H1 (cell line): ENCODE results near the gene DENND4A. TPM values are rescaled to one million over a fixed set of nuclear protein-coding genes. Genes with fewer than 3 reads are reported as not detected.

Source experiments
- CTCF ChIA-PET: fragments of 300-600 bp; sonication (Branson Sonifier 250); formaldehyde crosslinking; loops from one replicate; lab custom pipeline; 2021; ENCODE audit not compliant: partially characterized antibody; lab: Charles Lee
- POLR2A ChIA-PET: fragments of 300-600 bp; sonication (Branson Sonifier 250); formaldehyde crosslinking; loops from one replicate; lab custom pipeline; 2021; ENCODE audit warnings: inconsistent platforms; ENCODE audit not compliant: partially characterized antibody; lab: Charles Lee
- DNase-seq, 2 experiments: peaks; one replicate each; pipeline versions ENCODE4 v3.0.0 to v3.0.0-alpha.2; 2010 to 2022; ENCODE audit warnings: low spot score in 2 of 2, low read depth in 1 of 2, mixed read lengths in 1 of 2
- FAIRE-seq: peaks from 2 replicates; lab custom pipeline; 2011; peaks lifted over from hg19 to GRCh38; lab: Jason Lieb, UNC
- H2AFZ ChIP-seq: 2 replicates; pipeline ENCODE4 v1.8.1; 2012; ENCODE audit warnings: low read length, inconsistent platforms
- H2AK5ac ChIP-seq: 2 replicates; pipeline ENCODE4 v1.6.1; 2013; ENCODE audit warnings: low read depth, low read length
- H2BK120ac ChIP-seq: replicated peaks from 2 replicates; pipeline ENCODE3; 2013; ENCODE audit warnings: low read depth, low read length, inconsistent platforms
- H2BK12ac ChIP-seq: 2 replicates; pipeline ENCODE4 v1.6.1; 2013; ENCODE audit warnings: low read depth, low read length
- H2BK15ac ChIP-seq: 2 replicates; pipeline ENCODE4 v1.6.1; 2013; ENCODE audit warnings: low read length
- H2BK20ac ChIP-seq: 2 replicates; pipeline ENCODE4 v1.6.1; 2013; ENCODE audit warnings: low read length
- H2BK5ac ChIP-seq: 2 replicates; pipeline ENCODE4 v1.6.1; 2013; ENCODE audit warnings: low read depth, low read length
- H3K14ac ChIP-seq: 2 replicates; pipeline ENCODE4 v1.6.1; 2013; ENCODE audit warnings: inconsistent platforms; ENCODE audit not compliant: insufficient read length
- H3K18ac ChIP-seq: 2 replicates; pipeline ENCODE4 v1.6.1; 2013; ENCODE audit warnings: low read length; ENCODE audit errors: extremely low read depth
- H3K23ac ChIP-seq: 2 replicates; pipeline ENCODE4 v1.6.1; 2013; ENCODE audit warnings: inconsistent platforms; ENCODE audit not compliant: insufficient read length
- H3K23me2 ChIP-seq: 2 replicates; pipeline ENCODE4 v1.6.1; 2013; ENCODE audit warnings: low read depth, low read length
- H3K27ac ChIP-seq: 2 replicates; pipeline ENCODE4 v1.6.1; 2011; ENCODE audit warnings: low read depth, low read length, inconsistent platforms
- H3K27me3 ChIP-seq, 4 experiments: replicated peaks in 1 of 4; 1 replicate in 1 of 4; 2 replicates in 3 of 4; pipeline versions ENCODE4 v1.6.1 to v1.8.1; 2011 to 2013; ENCODE audit warnings: low read length in 3 of 4, mild to moderate bottlenecking in 3 of 4, inconsistent platforms in 2 of 4, mixed read lengths in 2 of 4, moderate library complexity in 1 of 4; ENCODE audit not compliant: control insufficient read depth in 3 of 4, insufficient read depth in 3 of 4; ENCODE audit errors: extremely low read depth in 1 of 4
- H3K36me3 ChIP-seq, 4 experiments: 2 replicates each; pipeline versions ENCODE4 v1.6.1 to v1.8.1; 2011 to 2013; ENCODE audit warnings: mild to moderate bottlenecking in 4 of 4, low read length in 3 of 4, moderate library complexity in 2 of 4, control low read depth in 1 of 4, inconsistent platforms in 1 of 4; ENCODE audit not compliant: insufficient read depth in 4 of 4, control insufficient read depth in 2 of 4
- H3K4ac ChIP-seq: replicated peaks from 2 replicates; pipeline ENCODE3; 2013; ENCODE audit warnings: low read length, low read depth, mixed read lengths, inconsistent platforms; ENCODE audit not compliant: insufficient read length
- H3K4me1 ChIP-seq, 4 experiments: replicated peaks in 1 of 4; 1 replicate in 1 of 4; 2 replicates in 3 of 4; pipeline versions ENCODE4 v1.6.1 to v1.8.1; 2011 to 2013; ENCODE audit warnings: low read length in 3 of 4, inconsistent platforms in 2 of 4, mixed read lengths in 1 of 4; ENCODE audit not compliant: insufficient read depth in 4 of 4, control insufficient read depth in 3 of 4
- H3K4me2 ChIP-seq, 2 experiments: 2 replicates each; pipeline versions ENCODE4 v1.6.1 to v1.8.1; 2011 to 2013; ENCODE audit warnings: low read depth in 2 of 2, low read length in 2 of 2, control low read depth in 1 of 2, inconsistent platforms in 1 of 2, mild to moderate bottlenecking in 1 of 2; ENCODE audit not compliant: insufficient read depth in 1 of 2
- H3K4me3 ChIP-seq, 4 experiments: fragments of 200-600, 300-600 bp in 1 of 4; sonication (generic), shearing (Covaris generic), sonication (Bioruptor Twin) in 1 of 4; 2 replicates each; pipeline versions ENCODE4 v1.5.1 to v1.8.1; 2011 to 2016; ENCODE audit warnings: low read length in 4 of 4, low read depth in 3 of 4, control low read depth in 2 of 4, inconsistent platforms in 2 of 4, mild to moderate bottlenecking in 2 of 4, mixed read lengths in 1 of 4, moderate library complexity in 1 of 4; ENCODE audit not compliant: insufficient read depth in 2 of 4; ENCODE audit errors: extremely low read depth in 1 of 4
- H3K56ac ChIP-seq: replicated peaks from 2 replicates; pipeline ENCODE3; 2013; ENCODE audit warnings: low read depth, mild to moderate bottlenecking, mixed read lengths, low read length, inconsistent platforms; ENCODE audit not compliant: insufficient read length
- H3K79me1 ChIP-seq: 2 replicates; pipeline ENCODE4 v1.6.1; 2013; ENCODE audit warnings: low read depth, low read length, control low read depth
- H3K79me2 ChIP-seq, 2 experiments: 2 replicates each; pipeline versions ENCODE4 v1.6.1 to v1.8.1; 2012 to 2013; ENCODE audit warnings: low read length in 2 of 2, mild to moderate bottlenecking in 2 of 2, inconsistent platforms in 1 of 2; ENCODE audit not compliant: insufficient read depth in 2 of 2, control insufficient read depth in 1 of 2
- H3K9ac ChIP-seq, 4 experiments: replicated peaks in 1 of 4; 1 replicate in 1 of 4; 2 replicates in 3 of 4; pipeline versions ENCODE4 v1.6.1 to v1.8.1; 2011 to 2013; ENCODE audit warnings: low read depth in 3 of 4, low read length in 3 of 4, control low read depth in 2 of 4, mild to moderate bottlenecking in 2 of 4, moderate library complexity in 2 of 4, inconsistent platforms in 1 of 4; ENCODE audit errors: extremely low read depth in 1 of 4
- H3K9me3 ChIP-seq, 2 experiments: 2 replicates each; pipeline versions ENCODE4 v1.6.1 to v1.8.1; 2012 to 2013; ENCODE audit warnings: mild to moderate bottlenecking in 2 of 2, moderate library complexity in 2 of 2, control low read depth in 1 of 2, inconsistent platforms in 1 of 2, low read depth in 1 of 2, low read length in 1 of 2, mixed read lengths in 1 of 2; ENCODE audit not compliant: insufficient read depth in 2 of 2
- H4K20me1 ChIP-seq, 2 experiments: replicated peaks in 1 of 2; 2 replicates each; pipeline versions ENCODE3 to v1.8.1; 2011 to 2013; ENCODE audit warnings: inconsistent platforms in 2 of 2, low read length in 2 of 2, mild to moderate bottlenecking in 1 of 2; ENCODE audit not compliant: insufficient read depth in 2 of 2, control insufficient read depth in 1 of 2
- H4K5ac ChIP-seq: 2 replicates; pipeline ENCODE4 v1.6.1; 2013; ENCODE audit warnings: low read length, low read depth, mixed read lengths, inconsistent platforms; ENCODE audit not compliant: insufficient read length
- H4K8ac ChIP-seq: 2 replicates; pipeline ENCODE4 v1.8.0; 2013; ENCODE audit warnings: mild to moderate bottlenecking, moderate library complexity, low read length, inconsistent platforms; ENCODE audit not compliant: insufficient read depth; ENCODE audit errors: extremely low read depth
- H4K91ac ChIP-seq: replicated peaks from 2 replicates; pipeline ENCODE3; 2013; ENCODE audit warnings: low read length, mixed read lengths, inconsistent platforms; ENCODE audit not compliant: insufficient read length
- BCL11A ChIP-seq, 2 experiments: IDR thresholded peaks; one replicate each; pipeline ENCODE4 v1.6.1; 2011; ENCODE audit warnings: low read depth in 2 of 2, low read length in 2 of 2, mild to moderate bottlenecking in 2 of 2
- CBX8 ChIP-seq: fragments of 300-800, 300-1000 bp; sonication (generic); IDR thresholded peaks from 2 replicates; pipeline ENCODE4 v1.7.1; 2016; ENCODE audit warnings: low read depth, low read length, borderline replicate concordance
- CHD2 ChIP-seq: IDR thresholded peaks from 2 replicates; pipeline ENCODE4 v1.6.1; 2012; ENCODE audit warnings: low read length, improper control_type of control experiment
- CREB1 ChIP-seq: IDR thresholded peaks from 2 replicates; pipeline ENCODE4 v1.6.1; 2012; ENCODE audit warnings: inconsistent platforms
- EGR1 ChIP-seq: IDR thresholded peaks from 2 replicates; pipeline ENCODE4 v1.6.1; 2011; ENCODE audit warnings: low read depth, low read length, borderline replicate concordance
- RBBP5 ChIP-seq: IDR thresholded peaks from 2 replicates; pipeline ENCODE4 v1.7.1; 2012; ENCODE audit warnings: low read depth, mild to moderate bottlenecking, inconsistent platforms, low read length, moderate library complexity, borderline replicate concordance
- SIN3A ChIP-seq, 2 experiments: IDR thresholded peaks in 1 of 2; conservative IDR thresholded peaks in 1 of 2; 2 replicates each; pipeline ENCODE4 v1.6.1; 2011 to 2012; ENCODE audit warnings: low read length in 2 of 2, improper control_type of control experiment in 1 of 2, low read depth in 1 of 2, mild to moderate bottlenecking in 1 of 2
- SP1 ChIP-seq: IDR thresholded peaks from 2 replicates; pipeline ENCODE4 v1.6.1; 2011; ENCODE audit warnings: low read depth, low read length
- SUZ12 ChIP-seq: fragments of 200-600 bp; sonication (generic); IDR thresholded peaks from 2 replicates; pipeline ENCODE4 v1.6.1; 2012; ENCODE audit warnings: mild to moderate bottlenecking, inconsistent platforms, low read length, moderate library complexity, mixed read lengths
- TAF1 ChIP-seq: IDR thresholded peaks from 2 replicates; pipeline ENCODE4 v1.6.1; 2011; ENCODE audit warnings: mild to moderate bottlenecking, low read depth, low read length
- WGBS, 2 experiments: shearing (Covaris generic) in 1 of 2; methylation state at CpG; one replicate each; pipeline versions ENCODE4 v1.1.6 to v1.1.7; 2013 to 2015; ENCODE audit warnings: low lambda C conversion rate in 2 of 2, mixed read lengths in 2 of 2, inconsistent platforms in 1 of 2, low coverage in 1 of 2, missing lambda C conversion rate in 1 of 2; ENCODE audit not compliant: insufficient replicate concordance in 2 of 2, insufficient coverage in 1 of 2, insufficient read length in 1 of 2; ENCODE audit errors: extremely low coverage in 1 of 2, missing lambda C conversion rate in 1 of 2; 5-methylcytosine and 5-hydroxymethylcytosine counted together
- polyA plus RNA-seq, 7 experiments: library from polyadenylated mRNA; depleted of rRNA in 3 of 7; stranded (reverse) in 5 of 7; unstranded in 2 of 7; fragments of >200 nt in 5 of 7; fragments of 200-250 nt in 2 of 7; gene quantifications; 1 replicate in 5 of 7; 2 replicates in 1 of 7; 4 replicates in 1 of 7; pipeline versions ENCODE4 v1.2.1 to v1.2.3, GENCODE V29; 2011 to 2013; ENCODE audit warnings: missing spikeins in 2 of 7, mixed read lengths in 2 of 7
- total RNA-seq: library from RNA; stranded (reverse); fragmentation: NEBNext Ultra II Directional; extraction: Animal tissue kit (Norgen Biotek cat#: 25700); gene quantifications from 2 replicates; pipeline ENCODE4 v1.2.1, GENCODE V29; 2021
- TF ChIP-seq, protein P1 (sequence below): IDR thresholded peaks from 2 replicates; pipeline ENCODE4 v1.6.1; 2012; ENCODE audit warnings: inconsistent platforms
- TF ChIP-seq, protein P2 (sequence below): IDR thresholded peaks from 2 replicates; pipeline ENCODE4 v1.6.1; 2012; ENCODE audit warnings: low read length, inconsistent platforms

The DENND4A gene
- total and polyA plus RNA-seq, 2 of the 8 experiments (the other 6 are each of a cell fraction or from before 2014, with no cell fraction given) = 1.3 to 4.7 TPM

DNA sequence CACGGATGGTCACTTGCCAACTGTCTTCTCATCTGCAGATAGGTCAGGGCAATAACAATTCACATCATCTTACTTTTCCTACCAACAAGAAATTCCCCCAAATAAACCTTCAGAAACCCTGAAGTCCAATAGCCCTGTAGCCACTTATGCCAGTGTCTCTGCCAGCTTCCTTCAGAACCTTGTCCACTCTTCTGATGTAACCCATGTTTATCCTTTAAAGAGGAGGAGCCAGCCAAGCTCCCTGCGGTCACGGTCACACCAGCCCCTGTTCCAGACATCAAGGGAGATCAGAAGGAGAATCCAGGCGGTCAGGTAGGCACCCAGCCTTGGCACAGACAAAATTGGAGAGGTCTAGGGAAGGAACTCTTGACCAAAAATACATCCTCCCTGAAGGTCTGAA is 146.7 kb downstream of the DENND4A start:
- Histone ChIP-seq H3K9ac (no peak overlapping the region), H4K20me1 (no peaks in the 10 kb centered on the region), H4K91ac (no peak overlapping the region), H3K4me2 (no peak overlapping the region), H3K23me2 (no peaks in the 10 kb centered on the region), H3K23ac (no peak overlapping the region), H3K79me1 (no peaks in the 10 kb centered on the region), H3K18ac (no peak overlapping the region), H2BK20ac (no peak overlapping the region), H3K27me3 (no peaks in the 10 kb centered on the region; a peak in 1 of 7 replicates), H4K5ac (no peak overlapping the region), H3K36me3 (no peaks in the 10 kb centered on the region), H2AK5ac (no peak overlapping the region), H2BK15ac (no peak overlapping the region), H3K56ac (no peak overlapping the region), H3K4ac (no peak overlapping the region), H3K9me3 (no peaks in the 10 kb centered on the region), H3K27ac (no peak overlapping the region), H3K4me3 (no peak overlapping the region), H2BK120ac (no peak overlapping the region), H2BK12ac (no peak overlapping the region), H3K4me1 (no peaks in the 10 kb centered on the region), H2AFZ (no peak overlapping the region), H3K14ac (no peak overlapping the region), H2BK5ac (no peak overlapping the region), H4K8ac (no peak overlapping the region), H3K79me2 (no peaks in the 10 kb centered on the region)
- POLR2A ChIA-PET = interaction anchor here (0.6 to 2.9 kb wide), 4 partner anchors 10 to 224 kb away, joined by 3 to 10 read pairs (median 4); partner anchors contain the start of genes INTS14 and RAB11A
- WGBS, 2 experiments = 92% methylated on average over 4 of the region's 4 CpGs; no CpG with 5 or more reads in 1 of the 2 experiments
- DNase-seq = no peak
- CTCF ChIA-PET = interaction anchor here (1.3 to 10.9 kb wide), 4 partner anchors 50 to 327 kb away, joined by 3 to 134 read pairs (median 5); no protein-coding TSS in a partner anchor
- no peak for FAIRE-seq
- TF ChIP-seq, protein P1, sequence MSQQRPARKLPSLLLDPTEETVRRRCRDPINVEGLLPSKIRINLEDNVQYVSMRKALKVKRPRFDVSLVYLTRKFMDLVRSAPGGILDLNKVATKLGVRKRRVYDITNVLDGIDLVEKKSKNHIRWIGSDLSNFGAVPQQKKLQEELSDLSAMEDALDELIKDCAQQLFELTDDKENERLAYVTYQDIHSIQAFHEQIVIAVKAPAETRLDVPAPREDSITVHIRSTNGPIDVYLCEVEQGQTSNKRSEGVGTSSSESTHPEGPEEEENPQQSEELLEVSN = no peak
- TF ChIP-seq RBBP5 (no peak), SUZ12 (no peak), SP1 (no peak), TAF1 (no peak), BCL11A (IDR thresholded peaks at IDR 0.05; ENCODE audit: low read depth in 2 of 2, low read length in 2 of 2) (no peak), CREB1 (no peak), EGR1 (no peak), CHD2 (no peak), CBX8 (no peak), SIN3A (conservative IDR thresholded peaks at IDR 0.05 in 1 of 2, IDR thresholded peaks at IDR 0.05 in 1 of 2; ENCODE audit: low read depth in 1 of 2, low read length in 2 of 2) (no peak)
- TF ChIP-seq, protein P2, sequence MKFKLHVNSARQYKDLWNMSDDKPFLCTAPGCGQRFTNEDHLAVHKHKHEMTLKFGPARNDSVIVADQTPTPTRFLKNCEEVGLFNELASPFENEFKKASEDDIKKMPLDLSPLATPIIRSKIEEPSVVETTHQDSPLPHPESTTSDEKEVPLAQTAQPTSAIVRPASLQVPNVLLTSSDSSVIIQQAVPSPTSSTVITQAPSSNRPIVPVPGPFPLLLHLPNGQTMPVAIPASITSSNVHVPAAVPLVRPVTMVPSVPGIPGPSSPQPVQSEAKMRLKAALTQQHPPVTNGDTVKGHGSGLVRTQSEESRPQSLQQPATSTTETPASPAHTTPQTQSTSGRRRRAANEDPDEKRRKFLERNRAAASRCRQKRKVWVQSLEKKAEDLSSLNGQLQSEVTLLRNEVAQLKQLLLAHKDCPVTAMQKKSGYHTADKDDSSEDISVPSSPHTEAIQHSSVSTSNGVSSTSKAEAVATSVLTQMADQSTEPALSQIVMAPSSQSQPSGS = no peak
